ENCODE data around the gene HSF4.

HSF4 gene

GRCh38 chr16:67201411-67202345 lies 37.1 kb downstream of the HSF4 start:
- no peak for DNase-seq

GRCh38 chr16:67202426-67202825 lies 37.9 kb downstream of the HSF4 start:
- DNase-seq, result no peak

- DNase-seq, result no peak
Observed at GRCh38 chr16:67202956-67203493, 38.5 kb downstream of the HSF4 start.

- no peak for DNase-seq
Observed at GRCh38 chr16:67204076-67204475, 39.5 kb downstream of the HSF4 start.

GRCh38 chr16:67206129-67206837 lies 41.7 kb downstream of the HSF4 start:
- no peak for DNase-seq

GRCh38 chr16:67206838-67207248 lies 42.3 kb downstream of the HSF4 start:
- no peak for DNase-seq

GRCh38 chr16:67207249-67208091 lies 42.9 kb downstream of the HSF4 start:
- DNase-seq, result no peak

GRCh38 chr16:67208154-67208896 lies 43.8 kb downstream of the HSF4 start:
- no peak for DNase-seq

GRCh38 chr16:67209565-67209964 lies 45.0 kb downstream of the HSF4 start:
- no peak for DNase-seq

- no peak for DNase-seq
Observed at GRCh38 chr16:67210069-67210937, 45.8 kb downstream of the HSF4 start.

GRCh38 chr16:67211674-67212073 lies 47.1 kb downstream of the HSF4 start:
- no peak for DNase-seq

- no peak for DNase-seq
Observed at GRCh38 chr16:67212766-67213165, 48.2 kb downstream of the HSF4 start.

- no peak for DNase-seq
Observed at GRCh38 chr16:67213197-67214019, 48.9 kb downstream of the HSF4 start.

GRCh38 chr16:67215706-67216105 lies 51.2 kb downstream of the HSF4 start:
- DNase-seq, result no peak

- DNase-seq, result peak in 4 of 14 donors; percentile 10 to 23 (median 18)
Observed at GRCh38 chr16:67216612-67217490, 52.3 kb downstream of the HSF4 start.
